ELR (cell line): Measurements from ENCODE around the gene MRPL12.

Experiments
- DNase-seq: peaks from one replicate; pipeline ENCODE4 v3.0.0-alpha.2; 2015; ENCODE audit warnings: low read depth

MRPL12 gene

GRCh38 chr17:81701288-81702071 lies 1.7 kb upstream of the MRPL12 start:
- DNase-seq: peak; percentile 59

- DNase-seq: peak; percentile 28
Observed at GRCh38 chr17:81703747-81704654, 834 bp downstream of the MRPL12 start.

DNA sequence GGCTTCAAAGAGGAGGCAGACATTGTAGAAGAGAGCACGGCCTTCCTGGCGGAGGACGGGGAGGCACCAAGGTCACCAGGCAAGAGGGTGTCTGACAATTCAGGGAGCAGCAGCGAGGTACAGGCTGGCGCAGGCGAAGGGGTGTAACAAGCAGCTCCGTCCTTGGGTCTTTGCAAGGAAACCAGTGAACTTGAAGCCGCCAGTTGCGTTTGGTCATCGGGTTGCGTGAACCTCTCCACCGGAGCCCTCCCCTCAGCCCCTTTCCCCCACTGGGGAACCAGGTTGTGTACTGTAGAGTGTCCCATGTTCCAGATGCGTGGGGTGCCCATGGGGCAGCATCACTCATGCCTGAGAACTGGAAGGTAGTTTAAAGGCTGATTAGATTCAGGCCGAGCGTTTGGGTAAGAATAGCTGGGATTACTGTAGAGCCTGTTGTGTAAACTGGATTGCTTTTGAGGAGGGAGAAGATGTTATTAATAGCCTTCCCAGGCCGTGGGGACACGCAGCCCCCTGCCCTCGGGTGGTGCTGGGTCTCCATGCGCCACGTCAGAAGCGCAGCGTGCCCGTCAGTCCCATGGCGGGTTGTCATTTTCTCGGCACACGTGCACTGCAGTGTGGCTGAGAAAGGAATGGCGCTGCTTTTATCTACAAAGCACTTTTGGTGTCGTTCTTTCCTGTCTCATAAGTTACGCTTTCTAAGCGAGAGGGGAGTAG lies 2.5 kb downstream of the MRPL12 start:
- no peak for DNase-seq

- DNase-seq: no peak
Observed at GRCh38 chr17:81706232-81706611, 3.1 kb downstream of the MRPL12 start.

DNA sequence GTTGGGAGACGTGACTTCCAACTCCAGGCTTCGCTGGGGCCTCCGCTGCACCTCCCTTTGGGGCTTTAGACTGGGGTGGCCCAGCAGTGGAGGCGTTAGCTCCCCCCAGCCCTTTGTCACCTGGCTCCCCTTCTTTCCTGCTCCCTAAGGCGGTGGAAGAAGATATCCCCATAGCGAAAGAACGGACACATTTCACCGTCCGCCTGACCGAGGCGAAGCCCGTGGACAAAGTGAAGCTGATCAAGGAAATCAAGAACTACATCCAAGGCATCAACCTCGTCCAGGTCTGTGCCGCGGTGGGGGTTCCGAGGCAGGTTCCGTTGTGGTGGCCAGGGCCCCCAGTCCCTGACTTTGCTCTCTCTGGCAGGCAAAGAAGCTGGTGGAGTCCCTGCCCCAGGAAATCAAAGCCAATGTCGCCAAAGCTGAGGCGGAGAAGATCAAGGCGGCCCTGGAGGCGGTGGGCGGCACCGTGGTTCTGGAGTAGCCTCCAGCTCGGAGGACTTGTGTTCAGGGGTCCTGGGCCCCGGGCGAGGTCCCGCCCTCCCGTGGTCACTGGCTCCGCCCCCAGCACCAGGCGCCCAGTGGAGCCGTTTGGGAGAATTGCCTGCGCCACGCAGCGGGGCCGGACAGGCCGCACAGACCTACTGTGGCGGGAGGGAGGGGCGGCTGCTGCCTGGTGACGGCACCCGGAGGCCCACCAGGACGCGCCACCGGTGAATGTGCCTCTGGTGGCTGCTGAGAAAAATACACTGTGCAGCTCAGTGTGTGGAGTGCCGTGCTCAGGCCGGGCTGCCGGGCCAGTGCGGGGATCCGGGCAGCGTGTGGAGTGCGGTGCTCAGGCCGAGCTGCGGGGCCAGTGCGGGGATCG lies 3.8 kb downstream of the MRPL12 start:
- no peak for DNase-seq

DNA sequence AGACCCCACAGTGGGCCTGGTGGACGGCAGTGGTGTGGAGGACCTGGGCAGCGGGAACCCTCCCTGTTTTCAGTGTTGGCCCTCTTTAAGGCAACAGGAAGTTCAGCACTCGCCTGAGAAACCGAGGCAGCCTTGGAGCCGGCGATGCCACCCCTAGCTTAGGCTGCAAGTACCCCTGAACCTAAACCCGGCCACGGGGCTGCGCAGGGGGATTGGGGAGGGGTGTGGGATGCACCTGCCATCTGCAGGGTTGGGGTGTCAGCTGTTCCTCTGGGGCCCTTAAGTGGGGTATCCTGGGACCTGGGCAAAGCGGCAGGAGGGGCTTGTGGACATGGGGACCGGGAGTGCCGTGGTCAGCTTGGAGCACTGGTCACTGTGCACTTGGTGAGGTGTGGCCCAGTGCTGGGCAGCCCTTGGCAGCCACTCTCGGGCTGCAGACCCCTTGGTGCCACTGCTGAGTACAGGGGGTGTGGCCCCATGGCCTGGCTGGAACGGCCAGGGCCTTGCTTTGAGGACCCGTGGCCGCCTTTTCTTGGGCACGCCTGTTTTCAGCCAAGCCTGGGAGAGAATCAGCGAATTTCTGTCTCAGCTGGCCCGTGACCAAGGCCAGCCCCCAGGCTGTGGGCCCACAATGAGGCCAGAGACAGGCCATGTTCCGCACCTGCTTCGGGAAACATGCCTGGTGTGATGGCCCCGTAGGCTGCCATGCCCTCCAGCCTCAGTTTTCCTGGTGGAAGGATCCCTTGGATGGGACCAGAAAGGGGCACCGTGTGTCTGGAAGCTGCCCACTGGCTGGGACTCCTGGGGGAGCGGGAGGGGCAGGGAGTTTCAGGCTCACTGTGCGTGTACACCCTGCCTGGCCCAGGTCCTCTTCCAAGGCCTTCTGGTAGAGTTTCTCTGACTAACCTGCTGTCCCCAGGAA lies 4.8 kb downstream of the MRPL12 start:
- no peak for DNase-seq

DNA sequence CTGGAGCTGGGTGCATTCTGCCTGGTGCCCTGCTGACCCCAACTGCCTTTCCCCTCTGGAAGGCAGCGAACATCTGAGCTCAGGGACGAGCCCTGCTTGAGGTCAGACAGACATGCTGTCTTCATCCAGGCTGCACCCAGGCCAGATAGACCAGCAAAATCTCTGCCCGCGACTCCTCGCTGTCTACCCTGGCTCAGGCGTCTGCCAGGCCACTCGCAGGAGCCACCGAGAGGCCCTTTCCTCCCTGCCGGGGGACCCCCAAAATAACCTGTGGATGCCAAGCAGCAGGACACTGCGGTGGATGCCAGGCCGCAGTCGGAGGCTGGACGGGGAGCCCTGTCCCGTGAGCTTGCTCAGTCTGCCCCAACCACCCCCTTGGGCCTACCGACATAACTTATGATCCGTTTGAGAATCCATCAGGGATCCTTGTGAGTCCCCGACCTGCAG lies 5.6 kb downstream of the MRPL12 start:
- no peak for DNase-seq

DNA sequence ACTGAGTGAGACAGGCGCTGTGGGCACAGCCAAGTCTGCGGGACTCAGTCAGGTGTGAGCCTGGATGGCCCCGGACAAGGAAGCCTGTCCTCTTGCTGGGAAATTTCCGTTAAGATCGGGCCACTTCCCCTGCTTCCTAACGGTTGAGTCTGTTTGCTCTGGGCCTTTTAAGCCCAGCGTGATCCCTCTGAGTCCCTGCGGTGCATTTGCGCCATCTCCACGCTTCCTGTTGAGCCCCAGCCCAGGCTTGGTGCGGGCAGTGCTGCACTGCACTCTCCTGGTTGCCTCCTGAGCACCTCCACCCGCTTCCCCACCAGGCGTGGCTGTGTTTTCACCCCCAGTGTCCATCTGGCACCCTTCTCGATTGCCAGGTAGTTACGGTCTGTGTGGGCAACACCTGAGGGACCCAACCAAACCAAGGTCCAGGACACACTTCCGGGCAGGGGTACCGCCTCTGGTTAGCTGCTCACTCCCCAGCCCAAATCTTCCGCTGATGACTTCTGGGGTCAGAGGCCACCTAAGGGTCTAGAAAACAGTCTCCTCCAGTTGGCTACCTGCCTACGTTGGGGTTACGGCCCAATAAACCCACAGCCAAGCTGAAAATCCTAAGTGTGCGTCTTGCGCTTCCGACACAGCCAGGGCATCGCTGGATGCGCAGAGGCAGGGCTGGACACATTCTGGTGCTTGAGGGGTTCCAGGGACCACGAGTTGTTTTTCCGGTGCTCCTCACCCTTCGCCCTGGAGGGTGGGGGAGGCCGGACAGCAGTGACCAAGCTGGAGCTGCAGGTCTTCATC lies 7.5 kb downstream of the MRPL12 start:
- DNase-seq: peak; percentile 42

DNA sequence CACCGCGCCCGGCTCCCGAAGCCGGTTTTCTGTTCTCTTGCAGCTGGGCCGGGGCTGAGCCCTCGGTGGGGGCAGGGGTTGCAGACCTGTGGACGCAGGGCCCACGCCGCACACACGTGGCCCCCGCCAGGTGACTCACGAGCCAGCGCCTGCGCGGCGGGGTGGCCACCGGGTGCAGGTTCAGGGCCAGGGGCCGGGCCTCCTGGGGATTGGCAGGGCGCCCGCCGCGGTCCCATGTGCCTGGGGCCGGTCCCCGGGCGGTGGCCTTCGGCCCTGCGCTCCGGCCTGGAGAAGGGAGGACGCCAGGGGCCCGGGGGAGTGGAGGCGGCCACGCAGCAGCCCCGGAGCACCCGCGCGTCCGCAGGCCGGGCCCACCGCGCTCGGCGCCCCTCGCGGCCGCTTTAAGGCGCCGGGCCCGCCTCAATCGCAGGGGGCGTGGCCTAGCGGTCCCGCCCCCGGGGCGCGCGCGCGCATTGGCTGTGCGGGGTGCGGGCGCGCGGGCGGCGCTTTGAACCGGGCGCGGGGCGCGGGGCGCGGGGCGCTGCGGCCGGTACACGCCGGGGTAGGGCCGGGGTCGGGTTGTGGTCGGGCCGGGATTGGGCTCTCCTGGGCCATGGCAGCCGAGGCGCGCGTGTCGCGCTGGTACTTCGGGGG lies 8.8 kb downstream of the MRPL12 start, which contains the start of gene SLC25A10:
Gene SLC25A10 (plus strand): TSS at position 471 of the 654 bp plus-strand sequence. CDS start 143 bp downstream, at position 614.
- peak; percentile 88 for DNase-seq

- DNase-seq: peak; percentile 61
Observed at GRCh38 chr17:81712468-81713003, 9.4 kb downstream of the MRPL12 start.

GRCh38 chr17:81713004-81713555 lies 9.9 kb downstream of the MRPL12 start:
- peak; percentile 53 for DNase-seq

GRCh38 chr17:81713556-81714411 lies 10.6 kb downstream of the MRPL12 start:
- DNase-seq: no peak

DNA sequence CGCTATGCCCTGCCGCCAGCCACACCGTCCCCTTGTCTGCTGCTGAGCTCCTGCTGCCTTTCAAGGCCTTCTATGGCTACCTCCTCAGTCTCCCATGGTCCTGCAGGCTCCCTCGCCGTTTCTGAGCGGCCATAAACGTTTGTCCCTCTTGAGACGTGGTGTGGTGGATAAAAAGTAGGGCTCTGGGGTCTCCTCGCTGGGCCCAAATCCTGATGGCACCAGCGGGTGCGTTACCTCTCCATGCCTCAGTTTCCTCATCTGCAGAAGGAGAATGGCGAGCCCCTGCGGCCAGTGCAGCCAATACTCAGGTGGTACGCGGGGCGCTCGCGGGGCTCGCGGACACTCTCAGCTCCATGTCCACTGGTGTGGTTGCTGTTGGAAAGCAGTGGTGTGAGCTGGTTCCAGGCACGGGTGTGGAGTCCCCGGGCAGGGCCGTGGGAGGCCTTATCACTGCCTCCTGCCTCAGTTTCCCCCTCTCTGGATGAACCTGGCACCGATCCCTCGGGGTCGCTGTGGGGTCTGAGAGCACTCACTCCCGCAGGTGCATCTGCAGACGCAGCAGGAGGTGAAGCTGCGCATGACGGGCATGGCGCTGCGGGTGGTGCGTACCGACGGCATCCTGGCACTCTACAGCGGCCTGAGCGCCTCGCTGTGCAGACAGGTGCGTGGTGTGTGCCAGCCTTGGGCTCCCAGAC lies 11.4 kb downstream of the MRPL12 start:
- DNase-seq: no peak

- no peak for DNase-seq
Observed at GRCh38 chr17:81715107-81715871, 12.1 kb downstream of the MRPL12 start.

- no peak for DNase-seq
Observed at GRCh38 chr17:81715872-81716673, 12.9 kb downstream of the MRPL12 start.
